ENCODE results near the gene MNT. TPM values are rescaled to one million over a fixed set of nuclear protein-coding genes. Genes with fewer than 3 reads are reported as not detected.

The MNT gene
- total and polyA plus RNA-seq, 4 donors = 1.7 to 5.0 (median 2.6) TPM

DNA sequence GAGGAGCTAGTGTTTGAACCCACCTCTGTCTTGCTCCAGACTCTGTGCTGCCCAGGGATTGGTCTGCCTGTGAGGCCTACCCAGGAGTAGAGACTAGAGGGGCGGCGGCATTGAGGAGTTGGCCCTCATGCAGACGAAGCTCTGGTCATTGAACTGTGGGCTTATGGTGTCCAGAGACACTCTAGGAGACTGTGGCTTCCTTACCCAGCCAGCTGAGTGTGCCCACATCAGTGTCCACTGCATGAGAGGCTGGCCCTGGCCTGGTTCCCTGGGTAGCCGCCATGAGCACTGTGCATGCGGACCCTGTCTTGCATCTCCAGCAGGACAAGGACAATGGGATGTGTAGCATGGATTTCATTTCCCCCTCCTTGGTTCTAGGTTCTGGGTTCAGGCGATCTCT lies 49.6 kb downstream of the MNT start (continued):
- no peak for TF ChIP-seq YY1 (IDR thresholded peaks at IDR 0.05)
- TF ChIP-seq CTCF (IDR thresholded peaks at IDR 0.05; ENCODE audit: low read depth, low read length, missing input control) = no peak

GRCh38 chr17:2347805-2348685 lies 52.8 kb downstream of the MNT start:
- no peak overlapping the region for H3K4me3 ChIP-seq (ENCODE audit: low read depth in 1 of 3, low read length in 3 of 3)

More at GRCh38 chr17:2347805-2348685, 52.8 kb downstream of the MNT start:
- WGBS = 58% methylated on average over 11 of the region's 11 CpGs
- H3K27ac ChIP-seq (ENCODE audit: low read depth in 1 of 2, low read length in 2 of 2) = peak overlapping the region; percentile 35 to 38
- H3K4me1 ChIP-seq (ENCODE audit: control insufficient read depth in 4 of 4, insufficient read depth in 4 of 4, low read length in 3 of 4) = peaks cover 3 to 13% (median 8%) of the 10 kb centered on the region in 4 donors
- no peaks in the 10 kb centered on the region for H3K9me3 ChIP-seq (ENCODE audit: control insufficient read depth in 4 of 4, low read length in 3 of 4)
- H3K36me3 ChIP-seq (ENCODE audit: control insufficient read depth in 4 of 4, insufficient read depth in 3 of 4, low read depth in 1 of 4, low read length in 3 of 4) = peaks cover 0 to 9% (median under 1%) of the 10 kb centered on the region in 4 donors
- no peaks in the 10 kb centered on the region for H3K27me3 ChIP-seq (ENCODE audit: control insufficient read depth in 4 of 4, insufficient read depth in 4 of 4, low read length in 3 of 4)
- TF ChIP-seq RAD21 (IDR thresholded peaks at IDR 0.05) (peak; percentile 22 to 26), SP1 (IDR thresholded peaks at IDR 0.05) (peak; percentile 96), NR2F2 (IDR thresholded peaks at IDR 0.05) (no peak), HNF4A (conservative IDR thresholded peaks at IDR 0.05) (peak; percentile 88 to 89), EGR1 (IDR thresholded peaks at IDR 0.05; ENCODE audit: low read depth in 2 of 2) (peak in 1 of 2 donors; percentile 53), MAX (IDR thresholded peaks at IDR 0.05) (peak; percentile 21), FOXA1 (IDR thresholded peaks at IDR 0.05) (peak; percentile 92), REST (IDR thresholded peaks at IDR 0.05) (peak; percentile 70), FOXA2 (IDR thresholded peaks at IDR 0.05) (peak; percentile 92), HNF4G (IDR thresholded peaks at IDR 0.05) (peak; percentile 73), JUND (IDR thresholded peaks at IDR 0.05) (peak; percentile 59 to 68), ZBTB33 (IDR thresholded peaks at IDR 0.05) (no peak), GABPA (IDR thresholded peaks at IDR 0.05 in 1 of 2, conservative IDR thresholded peaks at IDR 0.05 in 1 of 2) (peak in 1 of 2 donors; percentile 72), YY1 (IDR thresholded peaks at IDR 0.05) (peak; percentile 76), RXRA (IDR thresholded peaks at IDR 0.05) (peak; percentile 71 to 76), TAF1 (conservative IDR thresholded peaks at IDR 0.05) (no peak), CTCF (IDR thresholded peaks at IDR 0.05; ENCODE audit: low read depth, low read length, missing input control) (no peak)
- TF ChIP-seq, protein P1, sequence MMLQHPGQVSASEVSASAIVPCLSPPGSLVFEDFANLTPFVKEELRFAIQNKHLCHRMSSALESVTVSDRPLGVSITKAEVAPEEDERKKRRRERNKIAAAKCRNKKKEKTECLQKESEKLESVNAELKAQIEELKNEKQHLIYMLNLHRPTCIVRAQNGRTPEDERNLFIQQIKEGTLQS (IDR thresholded peaks at IDR 0.05) = no peak
- H3K9ac ChIP-seq (ENCODE audit: low read depth in 1 of 2, low read length in 2 of 2) = peak overlapping the region in 1 of 2 donors; percentile 5
- peak; percentile 54 for DNase-seq (ENCODE audit: low spot score)

All from liver (tissue), 9 donors.